G401.6 (cell line): Measurements from ENCODE around the gene ZFP1.

ENCODE experiments used
- FAIRE-seq: peaks from 2 replicates; lab custom pipeline; 2012; peaks lifted over from hg19 to GRCh38; lab: Jason Lieb, UNC

Gene ZFP1

GRCh38 chr16:75160386-75160785 is 12.1 kb downstream of the ZFP1 start:
- no peak for FAIRE-seq

GRCh38 chr16:75169899-75170405 is 21.6 kb downstream of the ZFP1 start:
- FAIRE-seq = no peak

DNA sequence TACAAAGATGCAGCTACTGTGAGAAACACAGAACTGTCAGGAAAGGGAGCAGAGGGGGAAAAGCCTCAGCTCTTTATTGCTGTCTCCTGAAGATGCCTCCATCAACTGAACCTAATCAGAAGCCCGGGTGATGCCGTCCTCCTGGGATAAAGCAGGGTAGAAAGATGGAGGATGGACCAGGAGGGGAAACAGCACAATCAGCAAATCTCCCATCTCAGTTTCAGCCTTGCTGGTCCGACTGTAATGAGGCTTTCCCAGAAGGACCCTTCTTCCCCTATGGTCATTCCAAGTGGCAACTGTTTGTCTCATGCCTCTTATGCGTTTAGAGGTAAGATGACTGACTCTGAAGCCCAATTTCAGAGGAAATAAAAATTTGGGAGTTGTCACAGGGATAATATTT is 24.3 kb downstream of the ZFP1 start:
- FAIRE-seq = no peak

- FAIRE-seq = no peak
These were observed 26.8 kb downstream of the ZFP1 start for GRCh38 chr16:75175074-75175473.

GRCh38 chr16:75176926-75177325 is 28.6 kb downstream of the ZFP1 start:
- no peak for FAIRE-seq

GRCh38 chr16:75179208-75179607 is 30.9 kb downstream of the ZFP1 start:
- no peak for FAIRE-seq

DNA sequence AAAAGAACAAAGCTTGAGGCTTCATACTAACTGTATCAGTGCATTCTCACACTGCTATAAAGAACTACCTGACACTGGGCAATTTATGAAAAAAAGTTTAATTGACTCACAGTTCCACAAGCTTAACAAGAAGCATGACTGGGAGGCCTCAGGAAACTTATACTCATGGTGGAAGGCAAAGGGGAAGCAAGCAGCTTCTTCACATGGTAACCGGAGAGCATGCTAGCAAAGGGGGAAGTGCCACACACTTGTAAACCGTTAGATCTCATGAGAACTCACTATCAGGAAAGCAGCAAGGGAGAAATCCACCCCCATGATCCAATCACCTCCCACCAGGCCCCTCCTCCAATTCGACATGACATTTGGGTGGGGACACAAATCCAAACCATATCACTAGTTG is 33.3 kb downstream of the ZFP1 start:
- no peak for FAIRE-seq

DNA sequence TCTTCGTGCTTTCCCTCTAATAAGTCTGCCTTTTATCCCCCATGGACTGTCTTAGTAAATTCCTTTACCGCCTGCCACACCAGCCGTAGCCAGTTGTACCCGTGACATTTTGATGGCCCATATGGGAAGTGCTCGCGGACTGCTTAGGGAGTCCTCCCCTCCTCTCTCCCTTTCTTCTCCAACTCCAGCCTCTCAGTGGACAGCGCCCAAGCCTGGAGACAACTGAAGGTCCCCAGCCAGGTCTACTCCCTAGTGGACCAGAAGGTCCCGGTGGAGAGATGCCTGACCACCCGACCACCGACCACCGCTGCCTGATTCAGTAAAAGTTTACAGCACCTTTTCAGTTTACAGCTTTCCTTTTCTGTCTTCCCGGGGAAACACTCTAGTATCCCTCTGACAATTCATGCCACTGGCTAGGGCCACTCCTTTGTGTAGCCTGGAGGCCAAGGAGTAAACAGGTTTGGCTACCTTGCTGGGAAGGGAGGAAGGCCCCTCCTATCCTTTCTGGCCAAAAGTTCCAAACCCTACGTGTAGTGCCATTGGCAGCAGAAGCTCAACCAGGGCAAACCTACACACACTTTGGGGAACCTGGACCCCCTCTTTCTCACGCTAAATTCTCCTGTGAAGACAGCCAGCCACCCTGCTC is 40.6 kb downstream of the ZFP1 start:
- no peak for FAIRE-seq

DNA sequence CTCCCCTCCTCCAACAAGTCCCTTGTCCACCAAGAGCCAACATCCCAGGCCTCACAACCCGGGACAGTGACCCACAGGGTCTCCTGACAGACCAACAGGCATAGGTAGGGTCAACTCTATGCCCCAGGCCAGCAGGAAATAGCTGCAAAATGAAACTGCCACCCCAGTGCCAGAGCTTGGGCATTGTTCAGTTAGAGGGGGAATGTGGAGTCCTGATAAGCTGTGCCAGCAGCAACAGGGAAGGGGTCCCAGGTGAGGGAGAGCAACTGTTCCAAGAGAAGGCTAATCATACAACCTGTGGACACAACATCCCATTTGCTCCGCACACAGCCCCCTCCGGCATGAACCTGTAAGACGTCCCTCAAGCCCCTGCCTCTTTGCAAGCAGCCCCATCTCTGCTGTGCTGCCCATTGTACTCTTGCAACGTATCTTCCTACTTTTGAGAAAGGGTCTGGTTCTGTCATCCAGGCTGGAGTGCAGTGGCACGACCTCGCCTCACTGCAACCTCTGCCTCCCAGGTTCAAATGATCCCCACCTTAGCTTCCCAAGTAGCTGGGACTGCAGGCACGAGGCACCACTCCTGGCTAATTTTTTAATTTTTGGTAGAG is 41.4 kb downstream of the ZFP1 start:
- no peak for FAIRE-seq

DNA sequence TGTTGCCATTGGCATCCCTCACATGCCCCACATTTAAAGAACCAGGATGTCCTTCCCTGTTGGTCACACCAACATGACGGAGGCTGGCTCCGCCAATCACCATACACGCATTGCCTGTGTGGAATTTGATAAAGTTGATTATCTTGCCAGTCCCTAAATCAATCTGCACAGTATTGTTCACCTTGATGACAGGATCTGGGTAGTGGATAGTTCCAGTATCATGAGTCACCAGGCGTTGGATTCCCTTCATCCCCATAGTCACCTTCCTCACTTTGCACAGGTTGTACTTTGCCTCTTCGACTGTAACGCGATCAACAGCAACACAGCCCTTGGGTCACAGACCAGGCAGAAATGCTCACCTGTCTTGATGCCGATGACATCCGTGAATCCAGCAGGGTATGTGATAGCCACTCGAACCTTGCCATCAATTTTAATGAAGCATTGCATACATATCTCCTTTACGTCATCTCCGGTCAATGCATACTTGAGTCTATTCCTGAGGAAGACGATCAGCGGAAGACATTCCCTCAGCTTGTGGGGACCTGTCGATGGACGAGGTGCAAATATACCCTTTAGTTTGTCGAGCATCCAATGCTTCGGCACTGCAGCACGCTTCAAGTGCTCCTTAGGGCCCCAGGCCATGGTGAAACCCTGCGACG is 44.4 kb downstream of the ZFP1 start:
- FAIRE-seq = no peak

GRCh38 chr16:75193265-75193650 is 44.9 kb downstream of the ZFP1 start:
- FAIRE-seq = no peak

DNA sequence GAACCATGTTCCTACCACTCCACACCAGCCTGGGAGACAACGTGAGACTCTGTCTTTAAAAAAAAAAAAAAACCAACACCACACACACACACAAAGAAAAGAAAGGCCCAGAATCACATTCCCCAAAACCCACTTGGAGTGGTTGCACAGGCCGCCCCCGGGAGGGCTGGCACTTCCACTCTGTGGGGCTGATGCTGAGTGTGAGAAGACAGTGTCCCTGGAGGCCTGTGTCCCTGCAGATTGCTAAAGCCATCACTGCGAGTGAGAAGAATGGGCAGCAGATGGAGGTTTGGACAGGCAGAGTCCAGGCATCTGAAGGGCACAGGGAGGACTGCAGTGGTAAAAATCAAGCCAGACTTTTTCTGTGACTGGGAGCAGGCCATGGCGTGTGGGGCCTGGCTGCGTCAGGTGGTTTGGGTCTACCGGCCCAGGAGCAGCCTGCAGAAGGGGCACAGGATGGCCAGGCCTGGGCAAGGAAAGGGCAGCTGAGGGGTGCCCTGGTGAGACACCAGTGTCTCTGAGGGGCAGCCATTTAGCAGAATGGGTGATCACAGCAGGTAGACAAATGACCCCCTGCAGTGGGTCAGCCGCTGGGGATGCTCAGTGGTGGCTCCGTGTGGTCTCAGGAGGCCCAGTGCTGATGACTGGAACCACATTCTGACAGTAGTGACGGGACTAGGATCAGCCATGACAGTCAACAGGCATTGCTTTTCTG is 45.6 kb downstream of the ZFP1 start:
- FAIRE-seq = no peak

DNA sequence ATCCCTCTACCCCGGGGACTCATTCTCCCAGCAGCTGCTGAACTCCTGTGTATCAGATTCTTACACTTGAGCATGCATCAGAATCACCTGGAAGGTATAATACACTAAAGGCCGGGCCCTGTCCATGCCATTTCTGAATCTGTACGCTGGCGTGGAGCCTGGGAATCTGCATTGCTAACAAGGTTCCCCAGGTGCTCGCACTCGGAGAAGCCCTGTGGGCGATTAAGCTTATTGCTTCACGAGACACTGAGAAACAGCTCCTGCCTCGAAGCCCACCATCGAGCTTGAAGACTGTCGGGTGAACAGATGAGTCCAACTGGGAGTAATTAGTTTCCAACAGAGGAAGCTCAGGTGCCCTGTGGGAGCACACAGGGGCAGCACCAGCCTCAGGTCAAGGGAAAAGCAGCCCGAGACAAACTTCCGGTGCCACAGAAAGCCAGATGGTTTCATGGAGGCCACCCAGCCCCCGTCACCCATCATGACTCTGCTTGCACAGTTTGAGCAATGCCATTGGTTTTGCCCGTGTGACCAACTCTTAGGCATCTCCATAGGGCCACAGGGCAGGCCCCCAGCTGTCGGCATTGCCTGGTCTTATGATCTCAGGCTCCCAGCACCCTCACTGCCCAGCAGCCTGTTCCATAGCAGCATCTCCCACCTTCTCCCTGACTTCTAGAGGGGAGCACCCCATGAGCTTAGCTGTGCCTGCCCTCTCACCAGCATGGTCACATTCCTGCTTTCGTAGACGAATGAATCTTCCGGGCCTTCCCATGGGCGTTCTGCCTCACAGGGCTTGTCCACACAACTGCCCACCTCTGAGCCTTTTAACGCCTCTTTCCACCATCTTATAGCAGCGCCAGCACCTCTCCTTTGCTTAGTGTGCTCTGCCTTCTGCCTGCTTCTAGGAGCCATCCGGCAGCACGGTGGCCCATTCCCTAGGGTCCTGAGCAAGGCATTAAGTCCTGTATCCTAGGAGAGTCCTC is 47.8 kb downstream of the ZFP1 start:
- FAIRE-seq = no peak

GRCh38 chr16:75196836-75197235 is 48.5 kb downstream of the ZFP1 start:
- FAIRE-seq = no peak

DNA sequence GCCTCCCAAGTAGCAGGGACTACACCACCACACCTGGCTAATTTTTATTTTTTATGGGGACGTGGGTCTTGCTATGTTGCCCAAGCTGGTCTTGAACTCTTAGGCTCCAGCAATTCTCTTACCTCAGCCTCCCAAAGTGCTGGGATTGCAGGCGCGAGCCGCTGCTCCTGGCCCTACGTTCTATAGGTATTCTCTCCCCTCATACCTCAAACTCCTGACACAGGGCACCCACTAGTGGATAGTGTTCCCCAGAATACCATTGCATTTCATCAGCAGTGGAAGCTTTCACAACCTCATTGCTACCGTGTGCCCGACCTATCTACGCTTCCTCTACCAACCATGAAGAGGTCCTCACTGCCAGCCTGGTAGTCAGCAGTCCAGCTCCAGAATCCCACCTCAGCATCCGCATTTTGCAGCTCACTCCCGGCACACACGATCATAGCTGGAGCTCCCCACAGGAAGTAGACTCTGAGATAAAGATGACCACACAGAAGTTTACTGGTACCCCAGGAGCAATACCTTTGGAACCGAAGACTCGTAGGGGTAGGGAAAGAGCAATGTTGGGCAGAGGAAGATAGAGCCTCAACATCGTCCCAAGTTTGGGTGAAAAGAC is 49.3 kb downstream of the ZFP1 start:
- no peak for FAIRE-seq

DNA sequence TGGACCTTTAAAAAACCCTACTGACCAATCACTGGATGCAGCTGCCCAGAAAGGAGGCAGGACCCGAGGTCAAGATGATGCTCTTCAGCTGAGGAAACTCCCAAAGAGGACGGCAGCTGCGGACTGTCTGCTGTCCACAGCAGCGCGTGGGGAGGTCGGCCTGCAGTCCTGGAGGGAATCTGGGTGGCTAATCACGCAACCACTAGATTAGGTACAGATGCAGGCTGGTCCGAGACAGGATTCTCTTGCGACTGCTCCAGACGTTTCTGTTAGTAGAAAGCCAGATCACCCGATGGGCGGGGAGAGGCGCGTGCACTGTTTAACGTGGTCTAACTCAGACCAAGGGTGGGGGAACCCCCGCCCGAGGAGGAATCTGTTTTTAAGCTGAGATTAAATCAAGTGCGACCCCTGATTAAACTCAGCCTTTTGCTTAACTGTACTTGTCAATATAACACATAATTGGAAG is 49.8 kb downstream of the ZFP1 start:
- no peak for FAIRE-seq

- no peak for FAIRE-seq
These were observed 53.8 kb downstream of the ZFP1 start for GRCh38 chr16:75202069-75202590.

DNA sequence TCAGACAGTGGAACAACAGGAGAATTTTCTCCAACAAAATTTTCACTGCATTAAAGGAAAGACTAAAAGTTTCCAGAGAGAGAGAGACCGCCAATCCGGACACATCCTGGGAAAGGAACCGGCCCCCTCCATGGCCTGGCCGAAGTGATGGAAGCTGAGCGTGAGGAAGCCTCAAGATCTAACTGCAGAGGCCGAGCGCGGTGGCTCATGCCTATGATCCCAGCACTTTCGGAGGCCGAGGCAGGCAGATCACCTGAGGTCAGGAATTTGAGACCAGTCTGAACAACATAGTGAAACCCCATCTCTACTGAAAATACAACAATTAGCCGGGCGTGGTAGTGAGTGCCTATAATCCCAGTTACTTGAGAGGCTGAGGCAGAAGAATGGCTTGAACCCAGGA is 54.8 kb downstream of the ZFP1 start:
- FAIRE-seq = no peak

DNA sequence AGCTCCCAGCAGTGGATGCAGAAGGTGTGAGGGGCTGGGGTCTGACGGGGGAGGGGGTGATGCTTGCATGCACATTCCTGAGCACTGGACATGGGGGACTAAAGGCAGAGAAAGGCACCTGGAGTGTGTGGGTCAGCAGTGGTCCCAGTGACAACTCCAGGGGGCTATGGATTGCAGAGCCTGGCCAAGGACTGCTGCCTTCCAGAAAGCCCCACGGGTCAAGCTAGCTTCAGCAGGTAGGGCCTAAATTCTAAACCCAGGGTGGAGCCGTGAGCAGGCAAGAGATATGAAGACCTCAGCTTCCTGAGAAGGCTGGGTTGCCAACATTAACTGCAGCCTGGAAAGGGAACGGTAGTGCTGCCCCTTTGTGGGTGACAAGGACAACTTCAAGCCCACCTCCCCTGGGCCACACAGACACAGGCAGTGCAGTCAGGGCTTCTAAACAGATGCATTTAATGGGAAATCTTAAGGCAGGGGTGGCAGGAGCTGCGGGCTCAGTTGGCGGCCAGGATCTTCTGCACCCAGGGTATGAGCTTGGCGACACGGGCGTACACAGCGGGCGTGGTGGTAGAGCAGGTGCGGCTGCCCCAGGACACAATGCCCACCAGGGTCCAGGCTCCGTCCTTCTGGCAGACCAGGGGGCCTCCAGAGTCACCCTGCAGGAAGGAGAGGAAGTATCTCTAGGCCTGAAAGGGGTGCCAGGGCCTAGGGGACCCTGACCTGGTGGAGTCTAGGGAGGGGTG is 55.5 kb downstream of the ZFP1 start:
- FAIRE-seq = no peak

- FAIRE-seq = no peak
These were observed 56.1 kb downstream of the ZFP1 start for GRCh38 chr16:75204410-75204758.
